Aorta (tissue), 5 donors: ENCODE data around the gene ATG16L2. TPM values are rescaled to one million over a fixed set of nuclear protein-coding genes. Genes with fewer than 3 reads are reported as not detected.
"Not testable (repeated sequence)": the region's sequence is repeated elsewhere in the genome, so short reads cannot be mapped to it uniquely, and the experiment has no call there.

Source experiments
- ATAC-seq: fragments of 200-7000 bp; cut with Tn5 transposase; one replicate; pipeline ENCODE4 v1.9.1; 2022; ENCODE audit warnings: moderate library complexity; ENCODE audit not compliant: low FRiP score
- DNase-seq, 2 donors: peaks; one replicate each; pipeline ENCODE4 v3.0.0-alpha.2; 2020
- H3K27ac ChIP-seq, 2 donors: one replicate each; pipeline ENCODE4 v1.5.1; 2013; ENCODE audit warnings: low read length in 2 of 2, mild to moderate bottlenecking in 2 of 2, moderate library complexity in 2 of 2, control low read depth in 1 of 2, inconsistent platforms in 1 of 2, low read depth in 1 of 2
- H3K27me3 ChIP-seq, 2 donors: one replicate each; pipeline ENCODE4 v1.6.1; 2013; ENCODE audit warnings: control low read depth in 1 of 2, low read length in 1 of 2, mild to moderate bottlenecking in 1 of 2, moderate library complexity in 1 of 2; ENCODE audit not compliant: insufficient read depth in 2 of 2, control insufficient read depth in 1 of 2
- H3K36me3 ChIP-seq, 2 donors: one replicate each; pipeline ENCODE4 v1.6.1; 2013; ENCODE audit warnings: control low read depth in 1 of 2, low read length in 1 of 2, mild to moderate bottlenecking in 1 of 2; ENCODE audit not compliant: insufficient read depth in 2 of 2, control insufficient read depth in 1 of 2
- H3K4me1 ChIP-seq, 2 donors: one replicate each; pipeline ENCODE4 v1.6.1; 2013; ENCODE audit warnings: low read length in 2 of 2, control low read depth in 1 of 2, mild to moderate bottlenecking in 1 of 2, moderate library complexity in 1 of 2; ENCODE audit not compliant: insufficient read depth in 2 of 2, control insufficient read depth in 1 of 2
- H3K4me3 ChIP-seq, 2 donors: one replicate each; pipeline ENCODE4 v1.5.1; 2013; ENCODE audit warnings: low read length in 2 of 2, control low read depth in 1 of 2, mild to moderate bottlenecking in 1 of 2
- H3K9me3 ChIP-seq: one replicate; pipeline ENCODE4 v1.6.1; 2013; ENCODE audit warnings: mild to moderate bottlenecking, low read length; ENCODE audit not compliant: control insufficient read depth
- WGBS, 2 donors: extraction: QIAGEN DNeasy Blood & Tissue Kit; methylation state at CpG; one replicate each; pipeline ENCODE4 v1.1.7; 2013; 5-methylcytosine and 5-hydroxymethylcytosine counted together
- intact Hi-C, 2 donors: fragments of 100-400 bp; cut with DNase I; formaldehyde crosslinking; loops; one replicate each; pipeline versions ENCODE4 v1.14.2 to v1.15.0; 2022
- polyA plus RNA-seq, 2 donors: library from polyadenylated mRNA; stranded (reverse); fragments of 200-250 nt; gene quantifications; one replicate each; pipeline ENCODE4 v1.2.3, GENCODE V29; 2013
- total RNA-seq, 2 donors: library from RNA; stranded (reverse); fragmentation: NEBNext Ultra II Directional; extraction: Animal tissue kit (Norgen Biotek cat#: 25700); gene quantifications; one replicate each; pipeline ENCODE4 v1.2.1, GENCODE V29; 2021
- donor health status: healthy with polysubstance abuse.
- donor health status: Bipolar disorder and iron deficiency.
- donor health status: DM: no; HTN: no; CAD: no.
- donor health status: DM: no; HTN: no; CAD: no.
- donor health status: DM: yes; HTN: yes; CAD: no.

Gene ATG16L2
- total and polyA plus RNA-seq, 4 donors, result 4.9 to 74.8 (median 39.4) TPM

- Histone ChIP-seq H3K4me1 (no peaks in the 10 kb centered on the region), H3K9me3 (no peaks in the 10 kb centered on the region), H3K27me3 (no peaks in the 10 kb centered on the region), H3K36me3 (no peaks in the 10 kb centered on the region), H3K27ac (no peak overlapping the region), H3K4me3 (no peak overlapping the region)
- intact Hi-C loops, result no loop called here
- DNase-seq (no peak), ATAC-seq (no peak)
- WGBS, 2 donors, result 85 to 87% methylated on average over 4 of the region's 4 CpGs
Observed at GRCh38 chr11:72808331-72808798, 5.8 kb upstream of the ATG16L2 start.

- not testable (repeated sequence) for H3K9me3 ChIP-seq, H3K27me3 ChIP-seq, H3K4me3 ChIP-seq, ATAC-seq, H3K4me1 ChIP-seq, DNase-seq, H3K36me3 ChIP-seq, H3K27ac ChIP-seq
- intact Hi-C loops, result loop anchor here (2.0 to 5.0 kb wide), 3 partner anchors 17 to 89 kb away; partner anchors contain the start of gene STARD10 (in 1 of the 2)
- 89 to 92% methylated on average over 10 of the region's 10 CpGs for whole genome bisulfite sequencing, 2 donors
Observed at GRCh38 chr11:72811686-72812085, 2.5 kb upstream of the ATG16L2 start.

GRCh38 chr11:72812604-72812966 lies 1.6 kb upstream of the ATG16L2 start:
- Histone ChIP-seq H3K9me3 (no peaks in the 10 kb centered on the region), H3K4me3 (no peak overlapping the region), H3K27ac (peak overlapping the region; percentile 16 to 85), H3K27me3 (peaks cover 0 to 2% of the 10 kb centered on the region in 2 donors), H3K36me3 (no peaks in the 10 kb centered on the region), H3K4me1 (no peaks in the 10 kb centered on the region)
- peak in 1 of 2 donors; percentile 33 for DNase-seq
- no peak for ATAC-seq
- intact Hi-C loops, result loop anchor here (2.0 to 5.0 kb wide), 3 partner anchors 18 to 90 kb away; partner anchors contain the start of gene STARD10 (in 1 of the 2)
- WGBS, 2 donors, result 12% methylated on average over 4 of the region's 4 CpGs

- peaks cover 0 to 2% of the 10 kb centered on the region in 2 donors for H3K27me3 ChIP-seq
- H3K36me3 ChIP-seq, result no peaks in the 10 kb centered on the region
- 0 to 1% methylated on average over 24 of the region's 24 CpGs for WGBS, 2 donors
- DNase-seq (peak; percentile 82 to 86), ATAC-seq (peak; percentile 62)
- H3K27ac ChIP-seq, result peak overlapping the region; percentile 17 to 85
- no peaks in the 10 kb centered on the region for H3K4me1 ChIP-seq
- H3K4me3 ChIP-seq, result peak overlapping the region; percentile 46 to 86
- intact Hi-C loops, result loop anchor here (2.0 to 5.0 kb wide), 3 partner anchors 18 to 91 kb away; partner anchors contain the start of gene STARD10 (in 1 of the 2)
- H3K9me3 ChIP-seq, result no peaks in the 10 kb centered on the region
Observed at GRCh38 chr11:72812967-72813739, 1.1 kb upstream of the ATG16L2 start.

GRCh38 chr11:72813740-72814285 lies 398 bp upstream of the ATG16L2 start:
- Histone ChIP-seq H3K27me3 (peaks cover 0 to 2% of the 10 kb centered on the region in 2 donors), H3K36me3 (no peaks in the 10 kb centered on the region), H3K4me1 (no peaks in the 10 kb centered on the region), H3K27ac (peak overlapping the region; percentile 17 to 85), H3K4me3 (peak overlapping the region; percentile 46 to 86), H3K9me3 (no peaks in the 10 kb centered on the region)
- intact Hi-C loops, result loop anchor here (2.0 to 5.0 kb wide), 3 partner anchors 19 to 92 kb away; partner anchors contain the start of gene STARD10 (in 1 of the 2)
- WGBS, 2 donors, result 0% methylated on average over 46 to 47 of the region's 47 CpGs
- peak; percentile 90 to 94 for DNase-seq
- ATAC-seq, result peak; percentile 93

GRCh38 chr11:72815110-72815618 lies 953 bp downstream of the ATG16L2 start:
- Histone ChIP-seq H3K9me3 (no peaks in the 10 kb centered on the region), H3K36me3 (no peaks in the 10 kb centered on the region), H3K27ac (no peak overlapping the region), H3K4me1 (no peaks in the 10 kb centered on the region), H3K4me3 (peak overlapping the region in 1 of 2 donors; percentile 46), H3K27me3 (peaks cover 0 to 2% of the 10 kb centered on the region in 2 donors)
- intact Hi-C loops, result loop anchor here in 1 of 2 donors (5.0 kb wide), 1 partner anchor 33 kb away; no protein-coding TSS in a partner anchor
- 21 to 23% methylated on average over 13 of the region's 13 CpGs for WGBS, 2 donors
- DNase-seq (no peak), ATAC-seq (no peak)

- intact Hi-C loops, result loop anchor here in 1 of 2 donors (5.0 kb wide), 1 partner anchor 34 kb away; no protein-coding TSS in a partner anchor
- peaks cover 0 to 2% of the 10 kb centered on the region in 2 donors for H3K27me3 ChIP-seq
- ATAC-seq, result no peak
Observed at GRCh38 chr11:72816404-72816990, 2.3 kb downstream of the ATG16L2 start.

GRCh38 chr11:72817966-72818365 lies 3.8 kb downstream of the ATG16L2 start:
- DNase-seq (no peak), ATAC-seq (no peak)
- intact Hi-C loops, result loop anchor here in 1 of 2 donors (5.0 kb wide), 1 partner anchor 36 kb away; no protein-coding TSS in a partner anchor
- Histone ChIP-seq H3K27me3 (peaks cover 0 to 2% of the 10 kb centered on the region in 2 donors), H3K27ac (no peak overlapping the region), H3K9me3 (no peaks in the 10 kb centered on the region), H3K4me1 (no peaks in the 10 kb centered on the region), H3K36me3 (no peaks in the 10 kb centered on the region), H3K4me3 (no peak overlapping the region)
- 95 to 100% methylated on average over 3 to 4 of the region's 4 CpGs for WGBS, 2 donors

More at GRCh38 chr11:72816404-72816990, 2.3 kb downstream of the ATG16L2 start:
- Histone ChIP-seq H3K4me1 (no peaks in the 10 kb centered on the region), H3K9me3 (no peaks in the 10 kb centered on the region), H3K27ac (no peak overlapping the region), H3K36me3 (no peaks in the 10 kb centered on the region), H3K4me3 (no peak overlapping the region)
- 83 to 87% methylated on average over 7 of the region's 7 CpGs for WGBS, 2 donors
- no peak for DNase-seq
